SH-SY5Y (cell line): Measurements from ENCODE around the gene ANO6.

Experiments
- GATA2 ChIP-seq: IDR thresholded peaks from 2 replicates; pipeline ENCODE4 v1.6.1; 2011; ENCODE audit warnings: mild to moderate bottlenecking, low read depth, low read length
- GATA3 ChIP-seq: IDR thresholded peaks from 2 replicates; pipeline ENCODE4 v1.6.1; 2011; ENCODE audit warnings: low read depth, mild to moderate bottlenecking, low read length, moderate library complexity

GRCh38 chr12:45246236-45246635 lies 30.3 kb downstream of the ANO6 start:
- TF ChIP-seq GATA3 (no peak), GATA2 (no peak)
